ENCODE data around the gene KCNE4. TPM values are rescaled to one million over a fixed set of nuclear protein-coding genes. Genes with fewer than 3 reads are reported as not detected.

Gene KCNE4
- total RNA-seq, 2 experiments from 2014 or later, result not detected

- Mint-ChIP-seq H3K27me3 (peaks cover 19% of the 10 kb centered on the region), H3K4me3 (no peak overlapping the region), H3K9me3 (no peaks in the 10 kb centered on the region), H3K36me3 (ENCODE audit: low read depth) (no peaks in the 10 kb centered on the region), H3K4me1 (ENCODE audit: low read depth) (no peaks in the 10 kb centered on the region), H3K27ac (no peak overlapping the region)
- Histone ChIP-seq H3K9me3 (ENCODE audit: control insufficient read depth in 1 of 2, insufficient read depth in 1 of 2, low read length in 2 of 2) (peaks cover 0 to 6% of the 10 kb centered on the region in 2 experiments), H3K36me3 (ENCODE audit: insufficient read depth, low read length) (no peaks in the 10 kb centered on the region), H3K4me1 (ENCODE audit: insufficient read depth, low read length) (no peaks in the 10 kb centered on the region), H3K27ac (ENCODE audit: low read depth in 1 of 2, low read length in 2 of 2) (no peak overlapping the region), H3K4me3 (ENCODE audit: low read length) (no peak overlapping the region), H3K27me3 (ENCODE audit: control insufficient read depth in 1 of 2, insufficient read depth in 2 of 2, low read length in 2 of 2) (peaks cover 0 to 3% of the 10 kb centered on the region in 2 experiments)
- DNase-seq (no peak), ATAC-seq (ENCODE audit: poor library complexity) (no peak)
- no peak for TF ChIP-seq CTCF (IDR thresholded peaks at IDR 0.05)
- ChIA-PET CTCF (interaction anchor here (0.5 kb wide), 1 partner anchor 16 kb away, joined by 3 read pairs; no protein-coding TSS in a partner anchor), POLR2A (no interaction called here)
- intact Hi-C loops (cut with DNase I, micrococcal nuclease), result no loop called here
Measured at GRCh38 chr2:223050188-223050587, 1.8 kb upstream of the KCNE4 start.

- ChIA-PET POLR2A (no interaction called here), CTCF (interaction anchor here (0.5 kb wide), 1 partner anchor 15 kb away, joined by 3 read pairs; no protein-coding TSS in a partner anchor)
- H3K9me3 Mint-ChIP-seq, result no peaks in the 10 kb centered on the region
- DNase-seq (no peak), ATAC-seq (ENCODE audit: poor library complexity) (no peak)
- no peak overlapping the region for H3K4me3 Mint-ChIP-seq
- intact Hi-C loops (cut with DNase I, micrococcal nuclease), result no loop called here
- no peaks in the 10 kb centered on the region for H3K4me1 Mint-ChIP-seq (ENCODE audit: low read depth)
- H3K4me3 ChIP-seq (ENCODE audit: low read length), result no peak overlapping the region
- TF ChIP-seq CTCF (IDR thresholded peaks at IDR 0.05), result no peak
- no peak overlapping the region for H3K27ac Mint-ChIP-seq
- peaks cover 19% of the 10 kb centered on the region for H3K27me3 Mint-ChIP-seq
- H3K4me1 ChIP-seq (ENCODE audit: insufficient read depth, low read length), result no peaks in the 10 kb centered on the region
- H3K36me3 Mint-ChIP-seq (ENCODE audit: low read depth), result no peaks in the 10 kb centered on the region
- no peaks in the 10 kb centered on the region for H3K36me3 ChIP-seq (ENCODE audit: insufficient read depth, low read length)
- no peak overlapping the region for H3K27ac ChIP-seq (ENCODE audit: low read depth in 1 of 2, low read length in 2 of 2)
- H3K9me3 ChIP-seq (ENCODE audit: control insufficient read depth in 1 of 2, insufficient read depth in 1 of 2, low read length in 2 of 2), result peaks cover 0 to 6% of the 10 kb centered on the region in 2 experiments
- H3K27me3 ChIP-seq (ENCODE audit: control insufficient read depth in 1 of 2, insufficient read depth in 2 of 2, low read length in 2 of 2), result peaks cover 0 to 3% of the 10 kb centered on the region in 2 experiments
Measured at GRCh38 chr2:223050900-223051504, 988 bp upstream of the KCNE4 start.

GRCh38 chr2:223052548-223053483, 826 bp downstream of the KCNE4 start:
- Mint-ChIP-seq H3K27me3 (peaks cover 23% of the 10 kb centered on the region), H3K27ac (no peak overlapping the region), H3K36me3 (ENCODE audit: low read depth) (no peaks in the 10 kb centered on the region), H3K4me1 (ENCODE audit: low read depth) (no peaks in the 10 kb centered on the region), H3K9me3 (no peaks in the 10 kb centered on the region), H3K4me3 (no peak overlapping the region)
- Histone ChIP-seq H3K9me3 (ENCODE audit: control insufficient read depth in 1 of 2, insufficient read depth in 1 of 2, low read length in 2 of 2) (peaks cover 0 to 6% of the 10 kb centered on the region in 2 experiments), H3K27me3 (ENCODE audit: control insufficient read depth in 1 of 2, insufficient read depth in 2 of 2, low read length in 2 of 2) (no peaks in the 10 kb centered on the region), H3K27ac (ENCODE audit: low read depth in 1 of 2, low read length in 2 of 2) (no peak overlapping the region), H3K4me1 (ENCODE audit: insufficient read depth, low read length) (no peaks in the 10 kb centered on the region), H3K4me3 (ENCODE audit: low read length) (no peak overlapping the region), H3K36me3 (ENCODE audit: insufficient read depth, low read length) (no peaks in the 10 kb centered on the region)
- intact Hi-C loops (cut with DNase I, micrococcal nuclease), result no loop called here
- CTCF ChIA-PET, result no interaction called here
- POLR2A ChIA-PET, result no interaction called here
- DNase-seq (no peak), ATAC-seq (ENCODE audit: poor library complexity) (no peak)
- no peak for TF ChIP-seq CTCF (IDR thresholded peaks at IDR 0.05)
